GM12878 (cell line): ENCODE data around the gene ESYT2. TPM values are rescaled to one million over a fixed set of nuclear protein-coding genes. Genes with fewer than 3 reads are reported as not detected.
A peak's percentile ranks its signal among the peaks of the same experiment; 100 is the strongest.

Experiments
- ATAC-seq: fragments of 200-7000 bp; cut with Tn5 transposase; 3 replicates; pipeline ENCODE4 v1.9.1; 2020; ENCODE audit warnings: mild to moderate bottlenecking, moderate library complexity
- BruUV-seq: library from RNA; stranded (reverse); fragments of 400-500 nt; replicated peaks from 2 replicates; lab custom pipeline; 2021; lab: Mats Ljungman, UMichigan
- CTCF ChIA-PET: fragments of 300-600 bp; sonication (Branson Sonifier 250); formaldehyde crosslinking; extraction: SDS; loops from one replicate; lab custom pipeline; 2021; ENCODE audit warnings: inconsistent platforms; lab: Yijun Ruan, JAX
- POLR2A ChIA-PET: fragments of 350-600 bp; formaldehyde crosslinking; extraction: SDS; loops from one replicate; lab custom pipeline; 2021; ENCODE audit warnings: inconsistent platforms; lab: Charles Lee
- RAD21 ChIA-PET: fragments of 300-600 bp; sonication (Branson Sonifier 250); formaldehyde crosslinking; loops from one replicate; lab custom pipeline; 2023; ENCODE audit warnings: antibody characterized with exemption; ENCODE audit not compliant: unreplicated experiment; lab: Charles Lee
- SMC1A ChIA-PET: fragments of 300-600 bp; sonication (Branson Sonifier 250); formaldehyde crosslinking; loops from one replicate; lab custom pipeline; 2023; ENCODE audit not compliant: unreplicated experiment, uncharacterized antibody; lab: Charles Lee
- DNase-seq: peaks from one replicate; pipeline ENCODE4 v3.0.0-alpha.2; 2011; ENCODE audit warnings: low read depth, low spot score
- FAIRE-seq: peaks from 3 replicates; lab custom pipeline; 2011; peaks lifted over from hg19 to GRCh38; lab: Jason Lieb, UNC
- H2AFZ ChIP-seq: 2 replicates; pipeline ENCODE4 v1.6.0; 2011; ENCODE audit warnings: low read depth, low read length, control low read depth; ENCODE audit not compliant: control insufficient read depth
- H3K27ac ChIP-seq: 2 replicates; pipeline ENCODE4 v1.5.1; 2011; ENCODE audit warnings: control low read depth; ENCODE audit not compliant: control insufficient read depth, insufficient read depth
- H3K27me3 ChIP-seq, 2 experiments: replicated peaks in 1 of 2; 2 replicates each; pipeline versions ENCODE4 v1.6.0 to v1.6.1; 2011; ENCODE audit warnings: low read length in 1 of 2; ENCODE audit not compliant: control insufficient read depth in 2 of 2, insufficient read depth in 2 of 2
- H3K36me3 ChIP-seq, 2 experiments: 2 replicates each; pipeline ENCODE4 v1.5.1; 2011; ENCODE audit warnings: low read length in 1 of 2; ENCODE audit not compliant: control insufficient read depth in 2 of 2, insufficient read depth in 2 of 2
- H3K4me1 ChIP-seq: 2 replicates; pipeline ENCODE4 v1.6.1; 2011; ENCODE audit warnings: mild to moderate bottlenecking, low read length, moderate library complexity, mixed read lengths; ENCODE audit not compliant: control insufficient read depth, insufficient read depth
- H3K4me2 ChIP-seq: 2 replicates; pipeline ENCODE4 v1.6.0; 2011; ENCODE audit warnings: control low read depth; ENCODE audit not compliant: control insufficient read depth, insufficient read depth
- H3K4me3 ChIP-seq: fragments of 200-600 bp; sonication (generic); 2 replicates; pipeline ENCODE4 v1.5.1; 2016
- H3K79me2 ChIP-seq: 2 replicates; pipeline ENCODE4 v1.6.0; 2011; ENCODE audit warnings: low read length; ENCODE audit not compliant: control insufficient read depth, insufficient read depth
- H3K9ac ChIP-seq: 2 replicates; pipeline ENCODE4 v1.8.0; 2011; ENCODE audit warnings: low read length, control low read depth, mixed read lengths; ENCODE audit not compliant: control insufficient read depth, insufficient read depth
- H3K9me3 ChIP-seq: replicated peaks from 3 replicates; pipeline ENCODE4 v1.5.1; 2011; ENCODE audit warnings: mild to moderate bottlenecking, low read length; ENCODE audit not compliant: control insufficient read depth, insufficient read depth
- H4K20me1 ChIP-seq: 2 replicates; pipeline ENCODE4 v1.6.0; 2011; ENCODE audit not compliant: control insufficient read depth, insufficient read depth
- ATF7 ChIP-seq: fragments of 450-650 bp; IDR thresholded peaks from 2 replicates; pipeline ENCODE4 v1.6.1; 2016; ENCODE audit warnings: low read depth, mild to moderate bottlenecking
- BHLHE40 ChIP-seq, 2 experiments: fragments of 450-650 bp in 1 of 2; IDR thresholded peaks; 2 replicates each; pipeline ENCODE4 v1.6.1; 2011 to 2017; ENCODE audit warnings: low read depth in 2 of 2, borderline replicate concordance in 1 of 2, improper control_type of control experiment in 1 of 2, low read length in 1 of 2, mild to moderate bottlenecking in 1 of 2
- BMI1 ChIP-seq: fragments of 450-650 bp; IDR thresholded peaks from 2 replicates; pipeline ENCODE4 v1.6.1; 2016; ENCODE audit warnings: mild to moderate bottlenecking, moderate library complexity, borderline replicate concordance
- CHD2 ChIP-seq: IDR thresholded peaks from 2 replicates; pipeline ENCODE4 v1.6.1; 2011; ENCODE audit warnings: low read depth, low read length, improper control_type of control experiment, borderline replicate concordance
- EP300 ChIP-seq, 2 experiments: fragments of 150-350 bp in 1 of 2; IDR thresholded peaks; 2 replicates each; pipeline ENCODE4 v1.6.1; 2011 to 2012; ENCODE audit warnings: low read depth in 2 of 2, low read length in 2 of 2, borderline replicate concordance in 1 of 2, improper control_type of control experiment in 1 of 2, inconsistent platforms in 1 of 2; ENCODE audit not compliant: control insufficient read depth in 1 of 2
- FOXK2 ChIP-seq: fragments of 450-650 bp; IDR thresholded peaks from 2 replicates; pipeline ENCODE4 v1.6.1; 2017; ENCODE audit warnings: mild to moderate bottlenecking, moderate library complexity
- IKZF2 ChIP-seq, 2 experiments: fragments of 450-650 bp; IDR thresholded peaks; 2 replicates each; pipeline ENCODE4 v1.6.1; 2017; ENCODE audit warnings: mild to moderate bottlenecking in 2 of 2, moderate library complexity in 2 of 2
- KAT2A ChIP-seq: conservative IDR thresholded peaks from 2 replicates; pipeline ENCODE4 v1.6.1; 2011; ENCODE audit warnings: low read depth, low read length; ENCODE audit not compliant: control insufficient read depth
- MLLT1 ChIP-seq: fragments of 450-650 bp; IDR thresholded peaks from 2 replicates; pipeline ENCODE4 v1.6.1; 2016; ENCODE audit warnings: mild to moderate bottlenecking
- NBN ChIP-seq: fragments of 450-650 bp; IDR thresholded peaks from 2 replicates; pipeline ENCODE4 v1.6.1; 2016
- POLR2A ChIP-seq: IDR thresholded peaks from 2 replicates; pipeline ENCODE4 v1.6.1; 2011; ENCODE audit warnings: low read depth, mild to moderate bottlenecking, low read length
- POLR2AphosphoS5 ChIP-seq: IDR thresholded peaks from 2 replicates; pipeline ENCODE4 v1.6.1; 2011; ENCODE audit warnings: mild to moderate bottlenecking, low read length, inconsistent platforms
- RAD21 ChIP-seq: IDR thresholded peaks from 2 replicates; pipeline ENCODE4 v1.6.1; 2011; ENCODE audit warnings: mild to moderate bottlenecking, low read depth, low read length, moderate library complexity; ENCODE audit not compliant: insufficient read depth
- RUNX3 ChIP-seq: IDR thresholded peaks from 2 replicates; pipeline ENCODE4 v1.6.1; 2012; ENCODE audit warnings: low read length, inconsistent platforms
- SREBF1 ChIP-seq: IDR thresholded peaks from 2 replicates; pipeline ENCODE4 v1.6.1; 2012; ENCODE audit warnings: mild to moderate bottlenecking, low read length
- WGBS: methylation state at CpG from one replicate; pipeline ENCODE4 v1.1.6; 2016; ENCODE audit warnings: low lambda C conversion rate; ENCODE audit not compliant: insufficient replicate concordance, insufficient coverage; ENCODE audit errors: missing lambda C conversion rate; 5-methylcytosine and 5-hydroxymethylcytosine counted together
- in situ Hi-C: fragments of 300-500 bp; cut with MboI; formaldehyde crosslinking; loops from 9 replicates; pipeline ENCODE4 v1.14.3; 2018; ENCODE audit warnings: mixed read lengths
- intact Hi-C: fragments of 100-400 bp; cut with micrococcal nuclease; formaldehyde crosslinking; loops from one replicate; pipeline ENCODE4 v1.14.2; 2022; ENCODE audit not compliant: unreplicated experiment
- polyA plus RNA-seq, 11 experiments: library from polyadenylated mRNA; depleted of rRNA in 4 of 11; unstranded in 6 of 11; stranded (reverse) in 5 of 11; fragments of >200 nt; fragmentation: Nextera tagmentation in 4 of 11; fragmentation: Illumina TruSeq in 1 of 11; extraction: Ambion mirVana in 4 of 11; extraction: Trizol in 1 of 11; gene quantifications; 1 replicate in 1 of 11; 2 replicates in 10 of 11; pipeline versions ENCODE4 v1.2.1 to v1.2.3, GENCODE V29; 2011 to 2016; ENCODE audit warnings: inconsistent platforms in 2 of 11, missing spikeins in 2 of 11, low read depth in 1 of 11
- total RNA-seq, 4 experiments: library from RNA; depleted of rRNA in 3 of 4; stranded (reverse); fragments of >200 nt in 3 of 4; fragmentation: Illumina TruSeq in 1 of 4; extraction: Trizol in 1 of 4; gene quantifications; 2 replicates each; pipeline versions ENCODE4 v1.2.1 to v1.2.3, GENCODE V29; 2013 to 2021
- TF ChIP-seq, protein P1 (sequence below): fragments of 450-650 bp; IDR thresholded peaks from 2 replicates; pipeline ENCODE4 v1.6.1; 2017; ENCODE audit warnings: mild to moderate bottlenecking, moderate library complexity

Gene ESYT2
- total and polyA plus RNA-seq, 10 of the 15 experiments (the other 5 are each of a cell fraction or from before 2014, with no cell fraction given): 1.9 to 44.6 (median 21.4) TPM

GRCh38 chr7:158863611-158864506, 34.5 kb upstream of the ESYT2 start:
- 24% methylated on average over 18 of the region's 45 CpGs for WGBS
- no peaks in the 10 kb centered on the region for H3K27me3 ChIP-seq
- peaks cover 8% of the 10 kb centered on the region for H3K4me1 ChIP-seq
- ChIA-PET POLR2A (interaction anchor here (0.5 to 2.2 kb wide), 15 partner anchors 9 to 159 kb away, joined by 3 to 17 read pairs (median 5); partner anchors contain the start of genes ESYT2 and NCAPG2), RAD21 (interaction anchor here (0.5 to 2.4 kb wide), 16 partner anchors 8 to 279 kb away, joined by 3 to 32 read pairs (median 4); partner anchors contain the start of gene NCAPG2), CTCF (interaction anchor here (0.8 to 1.8 kb wide), 7 partner anchors 32 to 159 kb away, joined by 3 to 11 read pairs (median 3); partner anchors contain the start of genes ESYT2 and NCAPG2), SMC1A (interaction anchor here (0.6 to 2.4 kb wide), 10 partner anchors 33 to 249 kb away, joined by 3 to 8 read pairs (median 3); no protein-coding TSS in a partner anchor)
- H2AFZ ChIP-seq: peak overlapping the region; percentile 73
- FAIRE-seq: peak; percentile 56
- H4K20me1 ChIP-seq: no peaks in the 10 kb centered on the region
- DNase-seq: peak; percentile 33
- no TSS peak for BruUV-seq
- peak overlapping the region; percentile 32; the same call in 1 of the 2 replicates for H3K9ac ChIP-seq
- H3K4me3 ChIP-seq: peak overlapping the region; percentile 60
- intact Hi-C loops: no loop called here
- H3K4me2 ChIP-seq: peak overlapping the region; percentile 72
- peak overlapping the region; percentile 52 for H3K27ac ChIP-seq
- no peaks in the 10 kb centered on the region for H3K36me3 ChIP-seq
- H3K9me3 ChIP-seq: no peaks in the 10 kb centered on the region
- in situ Hi-C loops: no loop called here
- H3K79me2 ChIP-seq: no peaks in the 10 kb centered on the region; the same call in 1 of the 2 replicates
- ATAC-seq: peak; percentile 71
- TF ChIP-seq SREBF1 (no peak), FOXK2 (no peak), BHLHE40 (IDR thresholded peaks at IDR 0.05; ENCODE audit: borderline replicate concordance in 1 of 2, low read depth in 2 of 2, low read length in 1 of 2) (peak; percentile 14 to 53; a peak in 1 of 4 replicates), MLLT1 (peak; percentile 75), POLR2AphosphoS5 (peak; percentile 54; the same call in 1 of the 2 replicates), EP300 (IDR thresholded peaks at IDR 0.05; ENCODE audit: borderline replicate concordance in 1 of 2, control insufficient read depth in 1 of 2, low read depth in 2 of 2, low read length in 2 of 2) (no peak), IKZF2 (IDR thresholded peaks at IDR 0.05) (peak; percentile 42 to 61; a peak in 3 of 4 replicates), POLR2A (peak; percentile 60; the same call in 1 of the 2 replicates), NBN (peak; percentile 67; the same call in 1 of the 2 replicates), KAT2A (no peak), RAD21 (no peak), ATF7 (0 out of 2 replicates have a peak, but pooled peaks have one; percentile 27), BMI1 (no peak), CHD2 (peak; percentile 73; the same call in 1 of the 2 replicates), RUNX3 (peak; percentile 43)
- TF ChIP-seq, protein P1, sequence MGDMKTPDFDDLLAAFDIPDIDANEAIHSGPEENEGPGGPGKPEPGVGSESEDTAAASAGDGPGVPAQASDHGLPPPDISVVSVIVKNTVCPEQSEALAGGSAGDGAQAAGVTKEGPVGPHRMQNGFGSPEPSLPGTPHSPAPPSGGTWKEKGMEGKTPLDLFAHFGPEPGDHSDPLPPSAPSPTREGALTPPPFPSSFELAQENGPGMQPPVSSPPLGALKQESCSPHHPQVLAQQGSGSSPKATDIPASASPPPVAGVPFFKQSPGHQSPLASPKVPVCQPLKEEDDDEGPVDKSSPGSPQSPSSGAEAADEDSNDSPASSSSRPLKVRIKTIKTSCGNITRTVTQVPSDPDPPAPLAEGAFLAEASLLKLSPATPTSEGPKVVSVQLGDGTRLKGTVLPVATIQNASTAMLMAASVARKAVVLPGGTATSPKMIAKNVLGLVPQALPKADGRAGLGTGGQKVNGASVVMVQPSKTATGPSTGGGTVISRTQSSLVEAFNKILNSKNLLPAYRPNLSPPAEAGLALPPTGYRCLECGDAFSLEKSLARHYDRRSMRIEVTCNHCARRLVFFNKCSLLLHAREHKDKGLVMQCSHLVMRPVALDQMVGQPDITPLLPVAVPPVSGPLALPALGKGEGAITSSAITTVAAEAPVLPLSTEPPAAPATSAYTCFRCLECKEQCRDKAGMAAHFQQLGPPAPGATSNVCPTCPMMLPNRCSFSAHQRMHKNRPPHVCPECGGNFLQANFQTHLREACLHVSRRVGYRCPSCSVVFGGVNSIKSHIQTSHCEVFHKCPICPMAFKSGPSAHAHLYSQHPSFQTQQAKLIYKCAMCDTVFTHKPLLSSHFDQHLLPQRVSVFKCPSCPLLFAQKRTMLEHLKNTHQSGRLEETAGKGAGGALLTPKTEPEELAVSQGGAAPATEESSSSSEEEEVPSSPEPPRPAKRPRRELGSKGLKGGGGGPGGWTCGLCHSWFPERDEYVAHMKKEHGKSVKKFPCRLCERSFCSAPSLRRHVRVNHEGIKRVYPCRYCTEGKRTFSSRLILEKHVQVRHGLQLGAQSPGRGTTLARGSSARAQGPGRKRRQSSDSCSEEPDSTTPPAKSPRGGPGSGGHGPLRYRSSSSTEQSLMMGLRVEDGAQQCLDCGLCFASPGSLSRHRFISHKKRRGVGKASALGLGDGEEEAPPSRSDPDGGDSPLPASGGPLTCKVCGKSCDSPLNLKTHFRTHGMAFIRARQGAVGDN: peak; percentile 54; the same call in 1 of the 2 replicates
